OCI-LY1 (cell line): ENCODE results near the gene LRRC2.

Experiments used
- CTCF ChIP-seq: fragments of 200-600 bp; sonication (generic), shearing (Covaris generic); IDR thresholded peaks from 2 replicates; pipeline ENCODE4 v1.5.1; 2017; ENCODE audit warnings: mild to moderate bottlenecking, antibody characterized with exemption, low read length, moderate library complexity, mixed read lengths
- EZH2 ChIP-seq: fragments of 200-600 bp; sonication (generic), shearing (Covaris generic); IDR thresholded peaks from 2 replicates; pipeline ENCODE4 v1.8.0; 2017; ENCODE audit warnings: borderline replicate concordance, mixed run types, mild to moderate bottlenecking, antibody characterized with exemption, low read length, moderate library complexity, mixed read lengths

GRCh38 chr3:46604127-46604526, 38.0 kb upstream of the LRRC2 start:
- TF ChIP-seq CTCF, result no peak
- no peak for TF ChIP-seq EZH2
